ENCODE results near the gene DDX11.
A peak's percentile ranks its signal among the peaks of the same experiment; 100 is the strongest.
"Not testable (repeated sequence)": the region's sequence is repeated elsewhere in the genome, so short reads cannot be mapped to it uniquely, and the experiment has no call there.

The DDX11 gene

DNA sequence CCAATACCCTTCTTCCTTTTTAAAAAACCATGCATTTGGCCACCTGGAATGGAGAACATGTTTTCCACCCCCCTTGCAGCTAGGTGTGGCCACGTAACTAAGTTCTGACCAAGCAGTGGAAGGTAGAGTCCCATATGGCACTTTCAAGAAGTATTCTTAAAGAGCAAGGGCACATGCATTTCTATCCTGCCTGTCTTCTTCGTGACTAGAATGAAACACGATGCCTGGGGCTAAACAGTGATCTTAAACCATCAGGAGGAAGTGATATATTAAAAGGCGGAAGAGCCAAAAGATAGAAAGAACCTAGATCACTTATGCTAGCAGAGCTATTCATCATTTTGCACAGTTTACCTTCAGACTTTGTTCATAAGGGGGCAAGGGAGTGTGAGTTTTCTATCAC lies 16.0 kb upstream of the DDX11 start:
- FAIRE-seq = no peak

DNA sequence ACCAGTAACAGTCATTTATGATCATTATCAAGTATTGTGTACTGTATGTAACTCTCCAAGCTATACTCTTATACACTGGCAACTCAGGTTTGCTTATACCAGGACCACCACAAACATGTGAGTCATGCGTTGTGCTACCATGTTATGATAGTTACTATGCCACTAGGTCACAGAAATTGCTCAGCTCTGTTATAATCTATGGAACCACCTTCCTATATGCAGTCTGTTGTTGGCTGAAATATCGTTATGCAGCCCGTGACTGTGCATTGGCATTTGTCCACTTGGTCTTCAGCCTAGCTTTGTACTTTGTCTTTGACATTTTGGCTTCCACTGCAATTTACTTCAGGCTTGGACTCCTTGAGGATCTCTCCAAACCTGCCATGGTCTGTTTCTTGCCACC lies 7.5 kb upstream of the DDX11 start:
- FAIRE-seq; DNase-seq (ENCODE audit: insufficient read length, low spot score): not testable (repeated sequence)

More for the DNA sequence above, 16.0 kb upstream of the DDX11 start:
- TF ChIP-seq TAF1 (IDR thresholded peaks at IDR 0.05; ENCODE audit: low read depth, low read length) = no peak
- TF ChIP-seq PAX5 (IDR thresholded peaks at IDR 0.05; ENCODE audit: insufficient read depth, low read length, severe bottlenecking) = no peak
- no peak for TF ChIP-seq POLR2A (IDR thresholded peaks at IDR 0.05; ENCODE audit: low read depth, low read length)
- TF ChIP-seq SPI1 (IDR thresholded peaks at IDR 0.05; ENCODE audit: low read depth, low read length) = no peak
- TF ChIP-seq POU2F2 (IDR thresholded peaks at IDR 0.05; ENCODE audit: low read depth, low read length) = no peak
- TF ChIP-seq POLR2AphosphoS5 (IDR thresholded peaks at IDR 0.05; ENCODE audit: low read depth, low read length) = no peak
- no peak for DNase-seq (ENCODE audit: insufficient read length, low spot score)

DNA sequence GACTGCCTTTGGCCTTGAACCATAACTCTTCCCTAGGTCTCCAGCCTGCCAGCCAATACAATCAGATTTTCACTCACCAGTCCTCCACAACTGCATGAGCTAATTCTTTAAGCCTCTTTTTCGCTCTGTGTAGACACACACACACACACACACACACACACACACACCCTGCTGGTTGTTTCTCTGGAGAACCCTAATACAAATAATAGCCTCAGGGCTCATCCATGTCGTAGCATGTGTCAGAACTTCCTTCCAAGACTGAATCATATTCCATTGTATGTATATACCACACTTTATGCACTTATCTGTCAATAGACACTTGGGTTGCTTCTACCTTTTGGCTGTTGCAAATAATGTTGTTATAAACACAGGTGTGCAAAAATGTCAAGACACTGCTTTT lies 6.0 kb upstream of the DDX11 start:
- not testable (repeated sequence) for FAIRE-seq; DNase-seq (ENCODE audit: insufficient read length, low spot score)

DNA sequence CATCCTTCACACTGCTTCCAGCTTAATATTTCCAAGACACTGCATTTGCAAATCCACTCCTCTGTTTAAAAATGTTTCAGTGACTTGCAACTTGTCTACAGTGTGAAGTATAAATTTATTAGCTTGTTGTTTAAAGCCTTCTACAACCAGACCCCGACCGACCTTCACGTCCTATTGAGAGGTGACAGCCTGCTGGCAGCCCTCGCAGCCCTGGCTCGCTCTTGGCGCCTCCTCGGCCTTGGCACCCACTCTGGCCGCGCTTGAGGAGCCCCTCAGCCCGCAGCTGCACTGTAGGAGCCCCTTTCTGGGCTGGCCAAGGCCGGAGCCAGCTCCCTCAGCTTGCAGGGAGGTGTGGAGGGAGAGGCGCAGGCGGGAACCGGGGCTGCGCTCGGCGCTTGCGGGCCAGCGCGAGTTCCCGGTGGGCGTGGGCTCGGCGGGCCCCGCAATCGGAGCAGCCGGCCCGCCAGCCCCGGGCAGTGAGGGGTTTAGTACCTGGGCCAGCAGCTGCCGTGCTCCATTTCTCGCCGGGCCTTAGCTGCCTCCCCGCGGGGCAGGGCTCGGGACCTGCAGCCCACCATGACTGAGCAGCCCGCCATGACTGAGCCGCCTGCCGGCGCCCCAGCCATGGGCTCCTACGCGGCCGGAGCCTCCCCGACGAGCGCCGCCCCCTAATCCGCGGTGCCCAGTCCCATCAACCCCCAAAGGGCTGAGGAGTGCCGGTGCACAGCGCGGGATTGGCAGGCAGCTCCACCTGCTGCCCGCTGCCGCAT lies 2.5 kb upstream of the DDX11 start:
- not testable (repeated sequence) for DNase-seq (ENCODE audit: insufficient read length, low spot score); FAIRE-seq

DNA sequence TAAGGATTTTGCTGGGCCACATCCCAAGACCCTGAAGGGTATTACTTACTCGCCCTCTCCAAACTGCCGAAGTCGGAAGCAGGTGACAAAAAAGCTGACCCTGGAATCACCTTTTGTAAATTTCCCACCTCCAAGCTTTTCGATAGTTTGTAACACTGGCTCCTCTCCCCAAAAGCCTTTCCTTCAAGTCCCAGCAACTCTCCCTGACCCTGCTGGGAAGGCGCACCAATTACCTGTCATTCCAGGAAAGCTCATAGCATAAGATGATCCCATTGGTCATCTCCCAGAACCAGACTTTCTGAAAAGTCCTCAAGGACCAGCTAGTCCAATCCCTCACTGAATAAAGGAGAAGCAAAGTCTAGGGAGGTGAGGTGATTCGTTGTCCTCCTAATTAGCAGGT lies 698 bp upstream of the DDX11 start:
- not testable (repeated sequence) for DNase-seq (ENCODE audit: insufficient read length, low spot score)
- peak; percentile 9 for FAIRE-seq

DNA sequence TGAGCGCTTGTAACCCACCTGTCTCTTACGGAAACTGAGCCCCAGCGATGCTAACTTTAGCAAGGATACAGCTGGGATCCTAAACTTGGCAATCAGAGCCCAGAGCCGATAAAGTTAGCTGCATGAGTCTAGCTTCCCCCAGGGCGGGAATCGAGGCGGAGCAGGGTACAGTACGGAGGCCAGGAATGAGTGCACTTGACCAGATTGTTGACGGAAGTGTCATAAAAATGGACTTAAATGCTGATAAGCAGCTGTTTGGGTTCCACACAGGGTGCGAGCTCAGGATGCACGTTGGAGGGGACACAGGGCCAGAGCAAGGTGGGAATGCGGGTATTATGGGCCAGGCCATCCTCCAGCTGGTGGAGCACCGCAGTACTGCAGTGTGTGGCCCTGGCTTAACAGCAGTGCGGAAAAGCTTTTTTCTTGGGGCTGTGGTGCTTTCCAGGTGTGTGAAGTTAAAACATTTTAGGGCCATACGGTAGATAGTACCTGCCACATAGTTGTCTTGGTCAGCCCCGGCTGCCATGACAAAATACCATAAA lies 744 bp downstream of the DDX11 start:
- not testable (repeated sequence) for DNase-seq (ENCODE audit: insufficient read length, low spot score); FAIRE-seq
- TF ChIP-seq POLR2AphosphoS5 (IDR thresholded peaks at IDR 0.05; ENCODE audit: low read depth, low read length) (peak; percentile 3; the same call in 1 of the 2 replicates), POLR2A (IDR thresholded peaks at IDR 0.05; ENCODE audit: low read depth, low read length) (peak; percentile 9; the same call in 1 of the 2 replicates)

DNA sequence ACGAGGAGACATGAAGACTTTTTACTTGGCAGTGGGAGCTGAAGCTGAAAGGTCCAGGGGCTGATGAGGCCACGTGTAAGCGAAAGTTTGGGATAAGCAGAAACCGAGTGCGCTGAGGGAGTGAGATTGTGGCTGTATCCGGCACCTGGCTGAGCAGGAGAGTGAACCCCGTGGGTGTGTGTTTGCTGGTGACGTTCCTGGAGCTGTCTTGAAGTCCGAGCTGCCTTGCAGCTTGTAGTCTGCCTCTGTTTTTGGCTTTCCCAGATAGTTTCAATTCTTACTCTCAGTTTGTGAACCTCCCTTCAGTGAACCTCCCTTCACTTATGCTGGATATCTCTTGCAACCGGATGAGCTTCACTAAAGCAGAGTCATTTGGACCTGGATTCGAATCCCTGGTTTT lies 2.5 kb downstream of the DDX11 start:
- not testable (repeated sequence) for FAIRE-seq; DNase-seq (ENCODE audit: insufficient read length, low spot score)

DNA sequence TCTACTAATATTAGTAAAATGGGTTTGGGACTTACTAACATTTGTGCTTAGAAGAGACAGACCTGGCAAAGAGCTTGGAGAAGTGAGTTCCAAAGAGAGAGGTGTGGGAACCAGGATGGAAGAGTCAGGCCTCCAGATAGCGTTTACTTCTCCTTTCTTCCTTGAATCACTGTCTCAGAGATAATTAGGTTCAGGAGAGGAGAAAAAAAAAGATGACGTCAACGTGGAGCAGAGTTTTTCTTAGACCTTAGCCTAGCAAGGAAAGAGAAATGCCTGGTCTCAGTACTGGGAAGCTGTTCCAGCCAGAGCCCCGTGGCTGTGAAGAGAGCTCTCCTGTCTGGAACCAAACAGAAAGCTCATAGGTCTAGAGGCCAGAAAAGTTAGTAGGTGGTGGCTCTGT lies 3.4 kb downstream of the DDX11 start:
- not testable (repeated sequence) for DNase-seq (ENCODE audit: insufficient read length, low spot score); FAIRE-seq

DNA sequence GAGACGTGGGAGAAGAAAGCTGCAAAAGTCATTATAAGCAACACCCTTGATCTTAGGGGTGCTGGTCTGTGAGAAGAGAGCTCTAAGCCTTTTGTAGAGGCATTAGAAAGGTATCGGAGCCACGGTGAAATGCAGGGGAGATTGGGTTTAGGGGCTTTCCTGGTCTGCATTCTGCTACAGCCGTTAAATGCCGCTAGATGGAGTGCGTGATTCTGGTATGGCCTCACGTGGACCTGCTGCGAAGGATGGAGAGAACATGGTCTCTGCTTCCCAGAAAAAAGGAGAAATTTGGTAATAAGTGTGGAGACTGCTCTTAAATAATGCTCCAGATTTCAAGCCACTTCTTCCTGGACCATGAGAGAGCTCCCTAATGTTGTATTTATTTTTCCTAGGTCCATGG lies 4.3 kb downstream of the DDX11 start:
- FAIRE-seq; DNase-seq (ENCODE audit: insufficient read length, low spot score): not testable (repeated sequence)

DNA sequence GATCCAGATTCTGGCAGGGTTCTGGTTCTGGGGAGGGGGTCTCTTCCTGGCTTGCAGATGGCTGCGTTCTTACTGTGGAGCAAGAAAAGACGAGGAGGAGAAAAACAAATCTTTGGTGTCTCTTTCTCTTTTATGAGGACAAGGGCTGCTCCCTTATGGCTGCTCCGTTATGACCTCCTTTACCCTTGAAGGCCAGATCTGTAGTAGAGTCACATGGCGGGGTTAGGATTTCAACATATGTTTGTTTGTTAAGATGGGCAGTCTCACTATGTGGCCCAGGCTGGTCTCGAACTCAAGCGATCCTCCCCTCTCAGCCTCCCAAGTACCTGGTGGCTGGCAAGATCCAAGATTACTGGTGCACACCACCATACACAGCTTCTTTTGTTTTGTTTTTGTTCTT lies 5.8 kb downstream of the DDX11 start:
- not testable (repeated sequence) for FAIRE-seq; DNase-seq (ENCODE audit: insufficient read length, low spot score)

DNA sequence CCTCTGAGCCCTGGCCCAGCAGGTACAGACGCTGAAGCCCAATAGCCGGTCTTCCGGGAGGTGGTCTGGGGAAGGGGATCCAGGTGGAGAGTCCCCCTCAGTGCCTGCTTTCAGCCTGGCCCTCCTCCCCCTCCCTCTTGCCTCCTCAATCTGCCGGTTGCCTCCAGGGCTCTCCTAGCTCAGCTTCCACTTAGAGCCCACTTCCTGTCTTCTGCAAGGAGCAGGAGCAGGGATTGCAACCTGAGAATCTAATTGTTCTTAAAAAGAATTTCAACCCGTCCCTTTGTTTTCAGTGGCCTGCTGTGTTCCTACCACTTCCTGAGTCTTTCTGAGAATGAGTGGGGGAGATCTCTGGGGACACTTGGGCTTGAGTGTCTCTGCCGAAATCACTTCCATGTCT lies 6.6 kb downstream of the DDX11 start:
- not testable (repeated sequence) for DNase-seq (ENCODE audit: insufficient read length, low spot score); FAIRE-seq

DNA sequence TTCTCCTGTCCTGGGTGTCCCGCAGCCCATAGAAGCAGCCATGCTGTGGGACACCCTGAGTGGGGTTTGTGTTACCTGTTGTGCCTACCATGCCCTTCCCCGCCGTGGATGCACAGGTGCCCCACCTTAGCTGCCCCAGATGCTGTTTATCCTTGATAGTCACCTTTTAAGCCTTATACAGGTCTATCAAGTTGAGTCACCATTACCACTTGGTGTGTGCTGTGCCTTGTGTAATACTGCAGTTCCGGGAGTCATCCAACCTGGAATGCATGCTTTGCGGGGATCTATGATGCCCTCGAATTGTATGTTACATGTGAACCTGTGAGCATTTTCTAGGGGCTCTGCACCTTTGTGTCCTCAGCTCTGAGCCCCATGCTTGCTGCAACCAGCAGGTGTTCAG lies 7.6 kb downstream of the DDX11 start:
- DNase-seq (ENCODE audit: insufficient read length, low spot score); FAIRE-seq: not testable (repeated sequence)

DNA sequence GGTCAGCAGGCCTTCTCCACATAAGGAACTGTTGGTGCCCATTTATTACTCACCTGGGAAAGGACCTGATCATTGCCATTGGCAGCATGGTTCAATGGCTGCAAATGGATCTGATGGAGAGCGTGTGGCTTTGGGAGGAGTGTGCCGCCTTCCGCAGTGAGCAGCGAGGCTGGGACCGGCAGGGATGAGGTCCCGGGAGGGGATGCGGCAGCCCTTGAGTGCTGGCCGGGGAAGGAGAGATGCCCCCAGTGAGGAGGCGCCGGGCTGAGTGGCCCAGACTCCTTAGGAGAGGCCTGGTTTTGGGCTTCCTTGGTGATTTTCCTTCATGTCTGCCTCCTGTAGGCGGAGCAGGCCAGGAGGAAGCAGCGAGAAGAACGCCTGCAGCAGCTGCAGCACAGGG lies 10.6 kb downstream of the DDX11 start:
- DNase-seq (ENCODE audit: insufficient read length, low spot score); FAIRE-seq: not testable (repeated sequence)

DNA sequence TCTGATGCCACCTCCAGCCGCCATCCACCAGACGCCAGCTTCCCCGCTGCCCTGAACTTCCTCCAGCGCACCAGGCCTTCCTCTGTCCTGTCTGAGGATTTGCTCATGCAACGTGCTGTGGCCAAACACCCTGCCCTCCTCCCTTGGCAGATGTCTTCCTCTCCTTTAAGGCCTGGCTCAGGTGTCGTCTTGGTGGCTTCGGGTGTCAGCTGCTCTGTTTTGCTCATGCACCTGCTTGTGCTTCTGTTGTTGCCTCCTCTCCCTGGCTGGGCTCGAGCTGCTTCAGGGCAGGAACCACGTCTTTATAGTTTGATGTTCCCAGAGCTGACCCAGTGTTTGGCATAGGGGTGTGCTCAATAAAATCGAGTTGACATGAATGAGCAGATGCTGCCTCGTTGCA lies 12.4 kb downstream of the DDX11 start:
- not testable (repeated sequence) for DNase-seq (ENCODE audit: insufficient read length, low spot score); FAIRE-seq

DNA sequence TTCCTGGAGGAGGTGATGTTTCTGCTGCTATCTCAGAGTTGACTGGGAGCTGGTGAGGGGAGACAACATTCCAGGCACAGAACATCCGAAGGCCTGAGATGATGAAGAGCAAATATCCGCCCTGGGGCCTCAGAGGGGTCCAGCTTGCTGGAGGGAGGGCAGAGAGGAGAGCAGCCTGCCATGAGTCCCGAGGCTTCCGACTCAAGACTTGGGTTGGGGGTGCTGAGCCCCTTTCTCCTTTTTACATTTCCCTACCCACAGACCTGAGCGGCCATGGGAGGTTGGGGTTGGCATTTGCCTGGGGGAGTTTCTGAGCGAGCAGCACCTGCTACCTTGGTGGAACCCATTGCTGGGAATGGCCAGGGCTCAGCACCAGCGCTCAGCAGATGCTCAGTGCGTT lies 13.8 kb downstream of the DDX11 start:
- FAIRE-seq; DNase-seq (ENCODE audit: insufficient read length, low spot score): not testable (repeated sequence)

DNA sequence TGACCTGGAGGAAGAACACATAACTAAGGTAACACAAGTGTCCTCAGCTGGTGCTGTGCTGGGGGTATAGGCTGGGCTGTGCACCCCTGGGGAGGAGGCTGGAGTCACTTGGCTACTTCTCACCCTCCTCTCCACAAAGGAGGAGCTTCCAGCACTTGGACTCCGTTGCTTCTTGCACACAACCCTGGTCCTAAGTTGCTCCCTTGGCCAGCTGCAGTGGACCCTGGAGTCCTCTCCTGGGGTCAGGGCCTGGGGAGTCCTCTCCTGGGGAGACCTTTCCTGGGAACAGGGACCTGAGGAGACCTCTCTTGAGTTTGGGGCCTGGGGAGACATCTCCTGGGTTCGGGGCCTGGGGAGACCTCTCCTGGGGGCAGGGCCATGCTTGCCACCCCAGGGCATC lies 14.3 kb downstream of the DDX11 start:
- not testable (repeated sequence) for DNase-seq (ENCODE audit: insufficient read length, low spot score); FAIRE-seq
